CD4-positive, alpha-beta T cell (primary cell): ENCODE data around the gene SDHA. TPM values are rescaled to one million over a fixed set of nuclear protein-coding genes. Genes with fewer than 3 reads are reported as not detected.

Source experiments
- ATAC-seq: fragments of 200-7000 bp; cut with Tn5 transposase; one replicate; pipeline ENCODE4 v1.10.0; 2022; ENCODE audit warnings: mild to moderate bottlenecking; ENCODE audit not compliant: poor library complexity
- CTCF ChIA-PET: fragments of 350-600 bp; sonication (Branson Sonifier 250); formaldehyde crosslinking; loops from one replicate; lab custom pipeline; 2021; ENCODE audit warnings: antibody characterized with exemption, inconsistent platforms; lab: Charles Lee
- POLR2A ChIA-PET: fragments of 350-600 bp; sonication (Branson Sonifier 250); formaldehyde crosslinking; loops from one replicate; lab custom pipeline; 2021; ENCODE audit warnings: antibody characterized with exemption, inconsistent platforms; lab: Charles Lee
- DNase-seq, 14 experiments: peaks; one replicate each; pipeline ENCODE4 v3.0.0-alpha.2; 2013 to 2020; ENCODE audit warnings: mixed read lengths in 2 of 14
- H3K27ac ChIP-seq, 2 donors: one replicate each; pipeline versions ENCODE4 v1.5.1 to v1.7.0; 2013; ENCODE audit warnings: low read length in 2 of 2, low read depth in 1 of 2, mild to moderate bottlenecking in 1 of 2
- H3K27me3 ChIP-seq, 2 experiments: 1 replicate in 1 of 2; 2 replicates in 1 of 2; pipeline versions ENCODE4 v1.6.1 to v1.7.0; 2013; ENCODE audit warnings: low read length in 2 of 2, control low read depth in 1 of 2, mild to moderate bottlenecking in 1 of 2, moderate library complexity in 1 of 2; ENCODE audit not compliant: insufficient read depth in 2 of 2, control insufficient read depth in 1 of 2
- H3K36me3 ChIP-seq: one replicate; pipeline ENCODE4 v1.6.1; 2013; ENCODE audit warnings: low read length, control low read depth; ENCODE audit not compliant: insufficient read depth
- H3K4me1 ChIP-seq: one replicate; pipeline ENCODE4 v1.6.1; 2013; ENCODE audit warnings: low read length, control low read depth; ENCODE audit not compliant: insufficient read depth
- H3K4me3 ChIP-seq: one replicate; pipeline ENCODE4 v1.5.1; 2013; ENCODE audit warnings: mild to moderate bottlenecking, low read length, moderate library complexity
- H3K9me3 ChIP-seq, 2 experiments: 1 replicate in 1 of 2; 2 replicates in 1 of 2; pipeline versions ENCODE4 v1.6.1 to v1.7.0; 2013; ENCODE audit warnings: low read length in 2 of 2, mild to moderate bottlenecking in 2 of 2, control low read depth in 1 of 2, moderate library complexity in 1 of 2; ENCODE audit not compliant: control insufficient read depth in 1 of 2, insufficient read depth in 1 of 2
- H3K27ac Mint-ChIP-seq: one replicate; pipeline ENCODE4 v1.8.0; 2020; ENCODE audit warnings: mixed read lengths
- H3K27me3 Mint-ChIP-seq: one replicate; pipeline ENCODE4 v1.8.0; 2021; ENCODE audit warnings: mixed read lengths
- H3K36me3 Mint-ChIP-seq: one replicate; pipeline ENCODE4 v1.8.0; 2021; ENCODE audit warnings: low read depth, mixed read lengths
- H3K4me1 Mint-ChIP-seq: one replicate; pipeline ENCODE4 v1.8.0; 2021; ENCODE audit warnings: low read depth, mixed read lengths
- H3K4me3 Mint-ChIP-seq: one replicate; pipeline ENCODE4 v1.8.0; 2020; ENCODE audit warnings: mild to moderate bottlenecking, mixed read lengths
- H3K9me3 Mint-ChIP-seq: one replicate; pipeline ENCODE4 v1.8.0; 2020; ENCODE audit warnings: mixed read lengths
- CTCF ChIP-seq: fragments of 200-600 bp; IDR thresholded peaks from one replicate; pipeline ENCODE4 v1.8.0; 2022; ENCODE audit warnings: antibody characterized with exemption, mild to moderate bottlenecking
- intact Hi-C, 2 experiments: fragments of 100-400 bp; cut with DNase I in 1 of 2; cut with micrococcal nuclease in 1 of 2; formaldehyde crosslinking; loops; one replicate each; pipeline versions ENCODE4 v1.15.1 to v1.9.0; 2023 to 2025; cut with DNase I, micrococcal nuclease
- total RNA-seq, 174 experiments: library from RNA in 2 of 174; stranded (reverse) in 2 of 174; gene quantifications; one replicate each; pipeline ENCODE4 v1.2.3 and lab custom pipeline; 2021 to 2026

The SDHA gene
- total RNA-seq, 2 experiments from 2014 or later, result 244 to 245 TPM

- Mint-ChIP-seq H3K27me3 (peaks cover 7% of the 10 kb centered on the region), H3K27ac (no peak overlapping the region), H3K9me3 (no peaks in the 10 kb centered on the region), H3K4me1 (peaks cover 7% of the 10 kb centered on the region), H3K36me3 (no peaks in the 10 kb centered on the region), H3K4me3 (no peak overlapping the region)
- ChIA-PET CTCF (no interaction called here), POLR2A (no interaction called here)
- TF ChIP-seq CTCF, result no peak
- no peak overlapping the region for H3K27ac ChIP-seq
- H3K27me3 ChIP-seq, result peaks cover 4 to 5% of the 10 kb centered on the region in 2 experiments
- peaks cover 17% of the 10 kb centered on the region for H3K4me1 ChIP-seq
- H3K4me3 ChIP-seq, result no peak overlapping the region
- no peaks in the 10 kb centered on the region for H3K36me3 ChIP-seq
- intact Hi-C loops, result loop anchor here in 1 of 2 experiments (2.0 kb wide), 1 partner anchor 241 kb away; no protein-coding TSS in a partner anchor
- H3K9me3 ChIP-seq, result peaks cover 0 to 8% of the 10 kb centered on the region in 2 experiments
- ATAC-seq (no peak), DNase-seq (no peak)
These were observed 28.1 kb upstream of the SDHA start for GRCh38 chr5:189976-190365.

DNA sequence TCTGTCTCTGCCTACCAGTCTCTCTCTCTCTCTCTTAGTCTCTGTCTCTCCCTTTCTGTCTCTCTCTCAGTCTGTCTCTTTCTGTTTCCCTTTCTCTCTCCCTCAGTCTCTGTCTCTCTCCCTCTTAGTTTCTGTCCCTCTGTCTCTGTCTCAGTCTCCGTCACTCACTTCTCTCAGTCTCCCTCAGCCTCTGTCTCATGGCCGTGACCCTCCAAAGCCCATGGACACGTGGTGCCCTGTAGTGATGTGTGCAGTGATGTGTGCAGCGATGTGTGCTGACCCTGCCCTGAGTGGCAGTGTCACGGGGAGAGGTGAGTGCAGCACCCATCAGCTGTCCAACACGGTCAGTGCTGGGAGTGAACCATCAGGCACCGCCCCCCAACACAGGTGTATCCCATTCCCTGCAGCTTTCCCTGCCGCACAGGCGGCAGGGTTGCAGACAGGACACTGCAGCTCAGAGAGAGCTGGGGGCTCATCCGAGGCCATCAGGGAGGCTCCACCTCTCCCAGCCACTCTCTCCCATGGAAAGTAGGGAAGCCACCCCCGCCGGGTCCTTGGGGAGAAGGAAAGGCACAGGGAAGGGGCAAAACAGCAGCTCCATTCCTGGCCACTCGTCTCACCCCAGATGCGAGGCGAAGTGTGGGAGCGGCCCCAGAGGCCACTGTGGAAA is 27.6 kb upstream of the SDHA start:
- no peak for TF ChIP-seq CTCF
- H3K27ac Mint-ChIP-seq, result no peak overlapping the region
- peaks cover 7% of the 10 kb centered on the region for H3K4me1 Mint-ChIP-seq
- Histone ChIP-seq H3K36me3 (no peaks in the 10 kb centered on the region), H3K27me3 (peaks cover 4 to 5% of the 10 kb centered on the region in 2 experiments), H3K4me3 (no peak overlapping the region), H3K9me3 (peaks cover 0 to 8% of the 10 kb centered on the region in 2 experiments), H3K27ac (no peak overlapping the region), H3K4me1 (peaks cover 17% of the 10 kb centered on the region)
- no peaks in the 10 kb centered on the region for H3K9me3 Mint-ChIP-seq
- H3K27me3 Mint-ChIP-seq, result peaks cover 7% of the 10 kb centered on the region
- no peak for DNase-seq
- ATAC-seq, result no peak
- no peak overlapping the region for H3K4me3 Mint-ChIP-seq
- intact Hi-C loops, result no loop called here
- ChIA-PET CTCF (no interaction called here), POLR2A (interaction anchor here (1.2 kb wide), 1 partner anchor 27 kb away, joined by 4 read pairs; the partner anchor contains the start of genes CCDC127 and SDHA)
- no peaks in the 10 kb centered on the region for H3K36me3 Mint-ChIP-seq

DNA sequence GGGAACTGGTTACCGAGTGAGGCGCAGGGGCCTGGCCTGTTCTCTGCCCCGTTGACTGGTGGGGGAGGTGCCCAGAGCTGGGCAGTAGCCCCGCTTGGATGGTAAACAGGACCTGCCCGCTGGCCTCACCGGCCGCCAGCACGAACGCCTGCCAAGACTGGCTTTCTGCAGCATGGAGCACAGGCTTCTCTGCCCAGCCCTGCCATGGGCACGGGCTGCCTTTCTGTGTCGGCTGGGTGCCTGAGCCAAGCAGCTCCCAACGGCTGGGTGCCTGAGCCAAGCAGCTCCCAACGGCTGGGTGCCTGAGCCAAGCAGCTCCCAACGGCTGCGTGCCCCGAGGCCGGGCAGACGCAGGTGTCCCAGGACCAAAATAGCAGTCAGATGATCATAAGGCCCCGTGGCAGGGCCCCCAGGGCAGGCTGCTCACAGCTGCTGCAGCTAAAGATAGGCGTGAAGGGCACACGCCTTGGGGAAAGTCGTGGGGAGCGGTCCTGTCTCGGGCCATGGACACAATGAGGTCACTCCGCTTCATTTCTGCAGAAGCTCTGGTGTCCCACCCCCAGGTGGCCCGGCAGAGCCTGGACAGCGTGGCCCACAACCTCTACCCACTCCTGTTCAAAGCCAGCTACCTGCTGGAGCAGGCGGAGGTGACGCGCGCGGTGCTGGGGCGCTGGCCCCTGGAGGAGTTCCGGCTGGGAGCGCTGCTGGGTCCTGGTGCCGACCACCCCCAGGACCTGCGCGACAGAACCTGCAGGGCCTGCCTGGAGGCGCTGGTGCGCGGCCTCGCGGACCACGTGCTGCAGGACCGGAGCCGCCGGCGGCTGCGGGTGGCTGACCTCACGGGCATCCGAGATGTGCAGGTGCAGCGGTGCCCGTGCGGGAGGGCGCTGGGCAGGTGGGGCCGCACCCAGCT is 26.8 kb upstream of the SDHA start, which contains the start of gene LRRC14B:
Gene LRRC14B, plus strand, starts transcription at position 460 of the 913 bp plus-strand sequence. Its CDS starts 44 bp downstream, at position 504.
- no peak for TF ChIP-seq CTCF
- Mint-ChIP-seq H3K27ac (no peak within 1 kb of the TSS), H3K27me3 (peaks cover 7% of the 10 kb centered on the region), H3K4me1 (peaks cover 7% of the 10 kb centered on the region), H3K4me3 (peak within 1 kb of the TSS; percentile 34), H3K9me3 (no peaks in the 10 kb centered on the region), H3K36me3 (no peaks in the 10 kb centered on the region)
- intact Hi-C loops, result no loop called here
- H3K27ac ChIP-seq, result no peak within 1 kb of the TSS
- H3K36me3 ChIP-seq, result no peaks in the 10 kb centered on the region
- CTCF ChIA-PET, result no interaction called here
- H3K9me3 ChIP-seq, result peaks cover 0 to 8% of the 10 kb centered on the region in 2 experiments
- peak within 1 kb of the TSS; percentile 25 for H3K4me3 ChIP-seq
- POLR2A ChIA-PET, result interaction anchor here (1.2 kb wide), 1 partner anchor 27 kb away, joined by 4 read pairs; the partner anchor contains the start of genes CCDC127 and SDHA
- peak in 8 of 14 experiments; percentile 10 to 48 (median 28) for DNase-seq
- no peak for ATAC-seq
- H3K4me1 ChIP-seq, result peaks cover 17% of the 10 kb centered on the region
- peaks cover 4 to 5% of the 10 kb centered on the region in 2 experiments for H3K27me3 ChIP-seq
